Measurements from ENCODE around the gene TRIM9. TPM values are rescaled to one million over a fixed set of nuclear protein-coding genes. Genes with fewer than 3 reads are reported as not detected.

The TRIM9 gene
- total RNA-seq, 1 donor from 2014 or later: 1.3 TPM

DNA sequence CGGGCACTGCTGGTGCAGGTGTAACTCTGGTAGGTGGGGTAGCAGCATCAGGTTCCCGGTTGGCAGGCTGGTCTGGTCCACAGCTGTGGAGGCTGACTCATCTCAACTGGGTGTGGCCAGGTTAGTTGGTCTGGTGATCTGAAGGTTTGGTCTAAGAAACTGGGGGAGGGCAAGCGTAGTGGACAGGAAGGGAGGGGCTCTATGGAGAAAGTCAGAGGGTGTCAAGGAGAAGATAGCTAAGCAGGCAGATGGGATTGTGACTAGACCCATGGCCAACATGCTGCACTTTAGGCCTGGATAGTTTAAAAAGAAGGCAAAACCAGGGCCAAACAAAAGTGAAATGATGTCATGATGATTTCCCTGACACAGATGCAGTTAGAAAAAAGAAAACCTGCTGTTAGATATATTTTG is 7.9 kb downstream of the TRIM9 start:
- H3K36me3 ChIP-seq: no peaks in the 10 kb centered on the region
- DNase-seq (ENCODE audit: low spot score): no peak
- no peak overlapping the region for H3K4me2 ChIP-seq
- H3F3A ChIP-seq (ENCODE audit: low read depth): no peaks in the 10 kb centered on the region
- no peaks in the 10 kb centered on the region for H3K79me2 ChIP-seq (ENCODE audit: low read depth)
- H3K27ac ChIP-seq: no peak overlapping the region
- no peak overlapping the region for H3K4me3 ChIP-seq
- H2AFZ ChIP-seq (replicated peaks): no peak overlapping the region
- H3K27ac Mint-ChIP-seq: no peak overlapping the region
- no peaks in the 10 kb centered on the region for H3K4me1 ChIP-seq
- no peaks in the 10 kb centered on the region for H3K9me3 Mint-ChIP-seq
- H4K20me1 ChIP-seq (ENCODE audit: low read depth): no peaks in the 10 kb centered on the region
- no peaks in the 10 kb centered on the region for H3K9me3 ChIP-seq (ENCODE audit: low read depth)
- H3K4me1 Mint-ChIP-seq: no peaks in the 10 kb centered on the region
- H3K27me3 ChIP-seq: peaks cover 12% of the 10 kb centered on the region
- H3K4me3 Mint-ChIP-seq: no peak overlapping the region
- no peaks in the 10 kb centered on the region for H3K36me3 Mint-ChIP-seq
- TF ChIP-seq, protein P1, sequence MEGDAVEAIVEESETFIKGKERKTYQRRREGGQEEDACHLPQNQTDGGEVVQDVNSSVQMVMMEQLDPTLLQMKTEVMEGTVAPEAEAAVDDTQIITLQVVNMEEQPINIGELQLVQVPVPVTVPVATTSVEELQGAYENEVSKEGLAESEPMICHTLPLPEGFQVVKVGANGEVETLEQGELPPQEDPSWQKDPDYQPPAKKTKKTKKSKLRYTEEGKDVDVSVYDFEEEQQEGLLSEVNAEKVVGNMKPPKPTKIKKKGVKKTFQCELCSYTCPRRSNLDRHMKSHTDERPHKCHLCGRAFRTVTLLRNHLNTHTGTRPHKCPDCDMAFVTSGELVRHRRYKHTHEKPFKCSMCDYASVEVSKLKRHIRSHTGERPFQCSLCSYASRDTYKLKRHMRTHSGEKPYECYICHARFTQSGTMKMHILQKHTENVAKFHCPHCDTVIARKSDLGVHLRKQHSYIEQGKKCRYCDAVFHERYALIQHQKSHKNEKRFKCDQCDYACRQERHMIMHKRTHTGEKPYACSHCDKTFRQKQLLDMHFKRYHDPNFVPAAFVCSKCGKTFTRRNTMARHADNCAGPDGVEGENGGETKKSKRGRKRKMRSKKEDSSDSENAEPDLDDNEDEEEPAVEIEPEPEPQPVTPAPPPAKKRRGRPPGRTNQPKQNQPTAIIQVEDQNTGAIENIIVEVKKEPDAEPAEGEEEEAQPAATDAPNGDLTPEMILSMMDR (IDR thresholded peaks at IDR 0.05): no peak
- TF ChIP-seq EZH2 (IDR thresholded peaks at IDR 0.05): no peak
- no peak for TF ChIP-seq EZH2phosphoT487 (IDR thresholded peaks at IDR 0.05)
- peaks cover 3% of the 10 kb centered on the region for H3K27me3 Mint-ChIP-seq (ENCODE audit: insufficient read depth, low read depth)
- H3K9ac ChIP-seq: no peak overlapping the region

DNA sequence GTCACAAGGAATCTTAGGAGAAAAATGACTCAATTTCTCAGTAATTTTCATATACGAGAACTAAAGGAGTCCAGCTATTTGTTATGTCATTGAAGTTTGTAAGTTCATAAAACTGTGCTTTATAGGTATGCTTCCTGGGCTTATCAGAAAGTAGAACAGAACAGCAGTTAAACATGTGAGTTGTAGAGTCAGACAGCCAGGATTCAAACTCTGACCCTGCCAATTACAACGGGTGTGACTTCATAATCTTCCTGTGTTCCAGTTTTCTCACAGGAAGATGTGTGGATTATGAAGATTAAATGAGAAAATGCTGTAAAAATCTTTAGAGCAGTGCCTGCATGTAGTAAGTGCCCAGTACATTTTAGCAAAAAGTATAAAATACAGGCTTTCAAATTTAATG is 8.9 kb downstream of the TRIM9 start:
- H3K4me3 ChIP-seq: no peak overlapping the region
- no peak for DNase-seq (ENCODE audit: low spot score)
- Mint-ChIP-seq H3K27ac (no peak overlapping the region), H3K9me3 (no peaks in the 10 kb centered on the region), H3K27me3 (ENCODE audit: insufficient read depth, low read depth) (peaks cover 3% of the 10 kb centered on the region), H3K4me1 (no peaks in the 10 kb centered on the region), H3K36me3 (no peaks in the 10 kb centered on the region), H3K4me3 (no peak overlapping the region)
- no peaks in the 10 kb centered on the region for H3K79me2 ChIP-seq (ENCODE audit: low read depth)
- H2AFZ ChIP-seq (replicated peaks): no peak overlapping the region
- TF ChIP-seq EZH2 (IDR thresholded peaks at IDR 0.05): no peak
- TF ChIP-seq EZH2phosphoT487 (IDR thresholded peaks at IDR 0.05): no peak
- TF ChIP-seq, protein P1 (IDR thresholded peaks at IDR 0.05): no peak
- no peaks in the 10 kb centered on the region for H3K36me3 ChIP-seq
- no peak overlapping the region for H3K9ac ChIP-seq
- H3K27me3 ChIP-seq: peaks cover 2% of the 10 kb centered on the region
- H3K27ac ChIP-seq: no peak overlapping the region
- no peak overlapping the region for H3K4me2 ChIP-seq
- no peaks in the 10 kb centered on the region for H3K4me1 ChIP-seq
- H4K20me1 ChIP-seq (ENCODE audit: low read depth): no peaks in the 10 kb centered on the region
- H3K9me3 ChIP-seq (ENCODE audit: low read depth): no peaks in the 10 kb centered on the region
- H3F3A ChIP-seq (ENCODE audit: low read depth): no peaks in the 10 kb centered on the region

DNA sequence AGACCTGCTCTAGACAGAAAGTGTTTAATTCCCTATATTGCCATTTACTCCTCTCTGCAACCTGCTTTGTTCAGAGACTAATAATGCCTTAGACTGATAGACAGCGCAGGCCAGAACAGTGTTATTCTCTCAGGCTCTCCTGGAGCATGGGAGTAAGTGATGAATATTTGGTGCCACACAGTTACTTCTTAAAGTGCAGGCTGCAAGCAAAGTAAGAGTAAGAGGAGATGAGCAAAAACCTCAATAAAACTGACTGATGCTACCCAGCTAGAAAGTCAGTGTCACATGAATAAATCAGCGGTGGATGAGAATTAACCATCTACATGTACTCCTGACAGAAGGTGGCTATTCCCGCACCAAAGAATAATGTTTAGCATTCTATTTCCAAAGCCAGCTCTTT is 9.9 kb downstream of the TRIM9 start:
- H3K4me1 Mint-ChIP-seq: no peaks in the 10 kb centered on the region
- peaks cover 3% of the 10 kb centered on the region for H3K27me3 Mint-ChIP-seq (ENCODE audit: insufficient read depth, low read depth)
- Histone ChIP-seq H3F3A (ENCODE audit: low read depth) (no peaks in the 10 kb centered on the region), H3K9me3 (ENCODE audit: low read depth) (no peaks in the 10 kb centered on the region), H3K27ac (no peak overlapping the region), H2AFZ (replicated peaks) (no peak overlapping the region), H3K79me2 (ENCODE audit: low read depth) (no peaks in the 10 kb centered on the region), H3K4me2 (no peak overlapping the region), H3K9ac (no peak overlapping the region), H3K4me3 (no peak overlapping the region), H3K27me3 (no peaks in the 10 kb centered on the region), H4K20me1 (ENCODE audit: low read depth) (no peaks in the 10 kb centered on the region), H3K4me1 (no peaks in the 10 kb centered on the region), H3K36me3 (no peaks in the 10 kb centered on the region)
- H3K36me3 Mint-ChIP-seq: no peaks in the 10 kb centered on the region
- H3K27ac Mint-ChIP-seq: no peak overlapping the region
- no peaks in the 10 kb centered on the region for H3K9me3 Mint-ChIP-seq
- TF ChIP-seq EZH2phosphoT487 (IDR thresholded peaks at IDR 0.05) (no peak), EZH2 (IDR thresholded peaks at IDR 0.05) (no peak)
- TF ChIP-seq, protein P1 (IDR thresholded peaks at IDR 0.05): no peak
- no peak for DNase-seq (ENCODE audit: low spot score)
- H3K4me3 Mint-ChIP-seq: no peak overlapping the region

Measured in neural progenitor cell (in vitro differentiated cells).